ENCODE results near the gene COL3A1.
A peak's percentile ranks its signal among the peaks of the same experiment; 100 is the strongest.

The COL3A1 gene

DNA sequence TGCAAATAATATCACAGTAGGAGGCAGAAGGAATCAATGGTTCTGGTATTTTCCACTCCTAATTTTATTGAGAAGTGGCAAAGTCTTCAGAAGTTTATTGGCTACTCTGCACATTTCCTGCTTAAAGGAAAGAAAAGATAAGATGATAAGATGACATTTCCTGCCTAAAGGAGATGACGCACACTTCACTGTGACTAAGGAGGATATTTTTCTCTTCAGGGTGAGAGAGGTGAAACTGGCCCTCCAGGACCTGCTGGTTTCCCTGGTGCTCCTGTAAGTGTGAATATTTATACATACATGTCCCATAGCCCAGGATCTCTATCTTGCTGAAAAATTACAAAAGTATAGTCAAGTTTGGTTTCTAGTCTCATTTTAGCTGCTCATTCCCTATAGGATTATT lies 27.9 kb downstream of the COL3A1 start:
- TF ChIP-seq, protein P1, sequence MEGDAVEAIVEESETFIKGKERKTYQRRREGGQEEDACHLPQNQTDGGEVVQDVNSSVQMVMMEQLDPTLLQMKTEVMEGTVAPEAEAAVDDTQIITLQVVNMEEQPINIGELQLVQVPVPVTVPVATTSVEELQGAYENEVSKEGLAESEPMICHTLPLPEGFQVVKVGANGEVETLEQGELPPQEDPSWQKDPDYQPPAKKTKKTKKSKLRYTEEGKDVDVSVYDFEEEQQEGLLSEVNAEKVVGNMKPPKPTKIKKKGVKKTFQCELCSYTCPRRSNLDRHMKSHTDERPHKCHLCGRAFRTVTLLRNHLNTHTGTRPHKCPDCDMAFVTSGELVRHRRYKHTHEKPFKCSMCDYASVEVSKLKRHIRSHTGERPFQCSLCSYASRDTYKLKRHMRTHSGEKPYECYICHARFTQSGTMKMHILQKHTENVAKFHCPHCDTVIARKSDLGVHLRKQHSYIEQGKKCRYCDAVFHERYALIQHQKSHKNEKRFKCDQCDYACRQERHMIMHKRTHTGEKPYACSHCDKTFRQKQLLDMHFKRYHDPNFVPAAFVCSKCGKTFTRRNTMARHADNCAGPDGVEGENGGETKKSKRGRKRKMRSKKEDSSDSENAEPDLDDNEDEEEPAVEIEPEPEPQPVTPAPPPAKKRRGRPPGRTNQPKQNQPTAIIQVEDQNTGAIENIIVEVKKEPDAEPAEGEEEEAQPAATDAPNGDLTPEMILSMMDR (IDR thresholded peaks at IDR 0.05; ENCODE audit: unreplicated experiment in 3 of 3) = no peak
- no peaks in the 10 kb centered on the region for H3K9me3 Mint-ChIP-seq
- H3K27ac Mint-ChIP-seq = peak overlapping the region; percentile 57 to 88 (median 67)
- no peak overlapping the region for H3K4me3 Mint-ChIP-seq
- H3K27me3 Mint-ChIP-seq (ENCODE audit: low read depth) = no peaks in the 10 kb centered on the region
- H3K36me3 Mint-ChIP-seq (ENCODE audit: low read depth) = peaks cover 78% of the 10 kb centered on the region
- peaks cover 28% of the 10 kb centered on the region for H3K4me1 Mint-ChIP-seq

DNA sequence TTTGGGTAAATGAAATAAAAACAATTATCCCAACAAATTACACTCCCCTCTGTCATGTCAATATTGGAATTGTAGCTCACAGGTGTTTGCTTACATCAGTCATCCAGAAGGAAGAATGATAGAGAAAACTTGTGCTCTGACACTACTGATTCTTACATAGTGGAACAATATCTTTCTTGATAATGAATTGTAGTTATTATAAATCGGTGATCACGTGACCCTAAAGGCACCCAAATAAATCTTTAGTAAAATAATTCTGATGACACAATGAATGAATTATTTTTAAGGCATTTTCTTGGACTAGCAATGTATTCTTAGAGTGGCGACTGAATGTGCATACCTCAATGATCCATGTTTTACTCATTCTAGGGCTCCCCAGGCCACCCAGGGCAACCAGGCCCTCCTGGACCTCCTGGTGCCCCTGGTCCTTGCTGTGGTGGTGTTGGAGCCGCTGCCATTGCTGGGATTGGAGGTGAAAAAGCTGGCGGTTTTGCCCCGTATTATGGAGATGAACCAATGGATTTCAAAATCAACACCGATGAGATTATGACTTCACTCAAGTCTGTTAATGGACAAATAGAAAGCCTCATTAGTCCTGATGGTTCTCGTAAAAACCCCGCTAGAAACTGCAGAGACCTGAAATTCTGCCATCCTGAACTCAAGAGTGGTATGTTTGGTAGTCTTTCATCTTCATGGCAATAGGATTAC lies 34.5 kb downstream of the COL3A1 start:
- Mint-ChIP-seq H3K36me3 (ENCODE audit: low read depth) (peaks cover 78% of the 10 kb centered on the region), H3K4me3 (no peak overlapping the region), H3K4me1 (peaks cover 1% of the 10 kb centered on the region), H3K27me3 (ENCODE audit: low read depth) (no peaks in the 10 kb centered on the region), H3K9me3 (no peaks in the 10 kb centered on the region), H3K27ac (peak overlapping the region in 2 of 3 experiments; percentile 62 to 90)
- TF ChIP-seq, protein P1 (IDR thresholded peaks at IDR 0.05; ENCODE audit: unreplicated experiment in 3 of 3) = no peak

DNA sequence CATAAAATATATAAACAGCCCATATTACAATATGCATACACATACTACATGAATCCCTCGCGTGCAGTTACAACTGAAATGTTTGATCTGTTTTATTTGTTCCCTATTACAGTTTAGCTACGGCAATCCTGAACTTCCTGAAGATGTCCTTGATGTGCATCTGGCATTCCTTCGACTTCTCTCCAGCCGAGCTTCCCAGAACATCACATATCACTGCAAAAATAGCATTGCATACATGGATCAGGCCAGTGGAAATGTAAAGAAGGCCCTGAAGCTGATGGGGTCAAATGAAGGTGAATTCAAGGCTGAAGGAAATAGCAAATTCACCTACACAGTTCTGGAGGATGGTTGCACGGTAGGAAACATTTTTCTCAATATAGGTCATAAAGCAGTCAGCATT lies 36.4 kb downstream of the COL3A1 start:
- H3K9me3 Mint-ChIP-seq = no peaks in the 10 kb centered on the region
- peaks cover 63% of the 10 kb centered on the region for H3K36me3 Mint-ChIP-seq (ENCODE audit: low read depth)
- no peak overlapping the region for H3K4me3 Mint-ChIP-seq
- peak overlapping the region in 2 of 3 experiments; percentile 48 to 52 for H3K27ac Mint-ChIP-seq
- peaks cover 13% of the 10 kb centered on the region for H3K4me1 Mint-ChIP-seq
- TF ChIP-seq, protein P1 (IDR thresholded peaks at IDR 0.05; ENCODE audit: unreplicated experiment in 3 of 3) = no peak
- no peaks in the 10 kb centered on the region for H3K27me3 Mint-ChIP-seq (ENCODE audit: low read depth)

DNA sequence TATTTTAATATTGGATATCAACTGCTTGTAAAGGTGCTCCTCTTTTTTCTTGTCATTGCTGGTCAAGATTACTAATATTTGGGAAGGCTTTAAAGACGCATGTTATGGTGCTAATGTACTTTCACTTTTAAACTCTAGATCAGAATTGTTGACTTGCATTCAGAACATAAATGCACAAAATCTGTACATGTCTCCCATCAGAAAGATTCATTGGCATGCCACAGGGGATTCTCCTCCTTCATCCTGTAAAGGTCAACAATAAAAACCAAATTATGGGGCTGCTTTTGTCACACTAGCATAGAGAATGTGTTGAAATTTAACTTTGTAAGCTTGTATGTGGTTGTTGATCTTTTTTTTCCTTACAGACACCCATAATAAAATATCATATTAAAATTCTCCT lies 38.2 kb downstream of the COL3A1 start:
- Mint-ChIP-seq H3K27me3 (ENCODE audit: low read depth) (no peaks in the 10 kb centered on the region), H3K4me3 (no peak overlapping the region), H3K9me3 (no peaks in the 10 kb centered on the region), H3K4me1 (peaks cover 13% of the 10 kb centered on the region), H3K27ac (peak overlapping the region in 1 of 3 experiments; percentile 44), H3K36me3 (ENCODE audit: low read depth) (peaks cover 48% of the 10 kb centered on the region)
- TF ChIP-seq, protein P1 (IDR thresholded peaks at IDR 0.05; ENCODE audit: unreplicated experiment in 3 of 3) = no peak

DNA sequence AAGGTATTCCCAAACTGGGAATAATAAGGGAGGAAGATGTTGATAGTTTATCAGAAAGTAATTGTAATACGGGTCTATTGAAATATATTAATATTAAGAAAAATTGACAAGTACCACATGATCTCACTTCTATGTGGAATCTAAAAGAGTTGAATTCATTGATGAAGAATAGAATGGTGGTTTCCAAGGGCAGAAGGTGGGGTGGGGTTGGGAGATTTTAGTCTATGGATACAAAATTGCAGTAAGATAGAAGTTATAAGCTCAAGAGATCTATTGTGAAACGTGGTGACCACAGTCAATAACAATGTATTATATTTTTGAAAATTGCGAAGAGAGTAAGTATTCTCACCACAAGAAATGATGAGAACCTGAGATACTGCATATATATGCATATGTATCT lies 38.9 kb downstream of the COL3A1 start:
- Mint-ChIP-seq H3K27me3 (ENCODE audit: low read depth) (no peaks in the 10 kb centered on the region), H3K9me3 (no peaks in the 10 kb centered on the region), H3K4me1 (peaks cover 13% of the 10 kb centered on the region), H3K27ac (peak overlapping the region in 2 of 3 experiments; percentile 1 to 44), H3K4me3 (no peak overlapping the region), H3K36me3 (ENCODE audit: low read depth) (peaks cover 43% of the 10 kb centered on the region)
- TF ChIP-seq, protein P1 (IDR thresholded peaks at IDR 0.05; ENCODE audit: unreplicated experiment in 3 of 3) = no peak
